HepG2 (cell line): ENCODE results near the gene NAPSA. TPM values are rescaled to one million over a fixed set of nuclear protein-coding genes. Genes with fewer than 3 reads are reported as not detected.

ENCODE experiments used
- AGO1 ChIP-seq: fragments of 200-400 bp; formaldehyde crosslinking; IDR thresholded peaks from 2 replicates; pipeline ENCODE4 v1.6.1; 2017; ENCODE audit warnings: mild to moderate bottlenecking, low read depth, low read length, moderate library complexity; ENCODE audit not compliant: poor library complexity, severe bottlenecking
- JUND ChIP-seq: sonication (generic); formaldehyde crosslinking; IDR thresholded peaks from 2 replicates; pipeline ENCODE4 v1.8.0; 2022; ENCODE audit warnings: mild to moderate bottlenecking, missing genetic modification reagents
- MXD3 ChIP-seq: IDR thresholded peaks from 2 replicates; pipeline ENCODE4 v1.6.1; 2016; ENCODE audit warnings: mild to moderate bottlenecking, missing biosample characterization, missing genetic modification reagents
- MZF1 ChIP-seq: sonication (generic); formaldehyde crosslinking; IDR thresholded peaks from 2 replicates; pipeline ENCODE4 v1.8.1; 2023; ENCODE audit warnings: mild to moderate bottlenecking, missing genetic modification reagents, borderline replicate concordance
- PHF20 ChIP-seq: sonication (generic); formaldehyde crosslinking; IDR thresholded peaks from 2 replicates; pipeline ENCODE4 v1.5.0; 2020; ENCODE audit warnings: mild to moderate bottlenecking, missing genetic modification reagents
- PITX1 ChIP-seq: sonication (generic); formaldehyde crosslinking; IDR thresholded peaks from 2 replicates; pipeline ENCODE4 v1.5.1; 2020; ENCODE audit warnings: mild to moderate bottlenecking, missing genetic modification reagents
- SAFB2 ChIP-seq: sonication (generic); formaldehyde crosslinking; IDR thresholded peaks from 2 replicates; pipeline ENCODE4 v1.5.1; 2020; ENCODE audit warnings: missing genetic modification reagents, low read depth, mild to moderate bottlenecking, borderline replicate concordance
- TFDP1 ChIP-seq: IDR thresholded peaks from 2 replicates; pipeline ENCODE4 v1.6.1; 2016; ENCODE audit warnings: missing compliant biosample characterization, missing genetic modification reagents, borderline replicate concordance
- TFDP2 ChIP-seq: sonication (generic); formaldehyde crosslinking; IDR thresholded peaks from 2 replicates; pipeline ENCODE4 v1.4.0; 2020; ENCODE audit warnings: missing genetic modification reagents
- ZBTB40 ChIP-seq, 2 experiments: fragments of 450-650 bp in 1 of 2; sonication (generic) in 1 of 2; formaldehyde crosslinking in 1 of 2; IDR thresholded peaks; 2 replicates each; pipeline versions ENCODE4 v1.6.1 to v1.8.0; 2016 to 2022; ENCODE audit warnings: antibody characterized with exemption in 1 of 2, mild to moderate bottlenecking in 1 of 2, missing genetic modification reagents in 1 of 2
- ZNF124 ChIP-seq: sonication (generic); formaldehyde crosslinking; IDR thresholded peaks from 2 replicates; pipeline ENCODE4 v1.4.0; 2020; ENCODE audit warnings: missing genetic modification reagents
- ZNF224 ChIP-seq: sonication (generic); formaldehyde crosslinking; IDR thresholded peaks from 2 replicates; pipeline ENCODE4 v1.5.0; 2020; ENCODE audit warnings: mild to moderate bottlenecking, missing genetic modification reagents
- ZNF710 ChIP-seq: sonication (generic); formaldehyde crosslinking; IDR thresholded peaks from 2 replicates; pipeline ENCODE4 v1.5.0; 2020; ENCODE audit warnings: mild to moderate bottlenecking, missing genetic modification reagents, borderline replicate concordance
- polyA plus RNA-seq, 8 experiments: library from polyadenylated mRNA; depleted of rRNA in 3 of 8; stranded (reverse) in 7 of 8; unstranded in 1 of 8; fragments of >200 nt; fragmentation: Illumina TruSeq in 4 of 8; extraction: Trizol in 4 of 8; gene quantifications; 2 replicates each; pipeline versions ENCODE4 v1.2.1 to v1.2.3, GENCODE V29; 2011 to 2016; ENCODE audit warnings: low read depth in 4 of 8, missing spikeins in 1 of 8, mixed read lengths in 1 of 8; ENCODE audit not compliant: insufficient read depth in 1 of 8
- total RNA-seq, 5 experiments: library from RNA; depleted of rRNA; stranded (reverse); fragments of >200 nt; fragmentation: Illumina TruSeq; extraction: Trizol; gene quantifications; 2 replicates each; pipeline ENCODE4 v1.2.3, GENCODE V29; 2016; ENCODE audit warnings: low read depth in 1 of 5

The NAPSA gene
- total and polyA plus RNA-seq, 2 of the 13 experiments (the other 11 are each of a cell fraction or from before 2014, with no cell fraction given) = not detected

- TF ChIP-seq ZNF710 (no peak), TFDP1 (peak; percentile 82; the same call in 1 of the 2 replicates), JUND (no peak), MXD3 (CRISPR knock-in tag) (no peak), ZNF124 (CRISPR knock-in tag) (no peak), AGO1 (no peak), TFDP2 (CRISPR knock-in tag) (peak; percentile 86), MZF1 (CRISPR knock-in tag) (no peak), ZBTB40 (IDR thresholded peaks at IDR 0.05) (no peak), ZBTB40 (CRISPR knock-in tag; IDR thresholded peaks at IDR 0.05) (0 out of 2 replicates have a peak, but pooled peaks have one; percentile 31), PHF20 (0 out of 2 replicates have a peak, but pooled peaks have one; percentile 27), ZNF224 (CRISPR knock-in tag) (0 out of 2 replicates have a peak, but pooled peaks have one; percentile 15), SAFB2 (CRISPR knock-in tag) (peak; percentile 71; the same call in 1 of the 2 replicates), PITX1 (CRISPR knock-in tag) (no peak)
Measured at GRCh38 chr19:50329146-50329925, 36.1 kb downstream of the NAPSA start, which contains the start of gene KCNC3 (continued).
